Activated CD4-positive, alpha-beta T cell treated with anti-CD3 and anti-CD28 coated beads for 36 hours (primary cell): ENCODE data around the gene SPEG. TPM values are rescaled to one million over a fixed set of nuclear protein-coding genes. Genes with fewer than 3 reads are reported as not detected.

Experiments used
- ATAC-seq: fragments of 200-7000 bp; cut with Tn5 transposase; one replicate; pipeline ENCODE4 v1.10.0; 2021; ENCODE audit warnings: mild to moderate bottlenecking, moderate library complexity
- CTCF ChIA-PET: fragments of 350-600 bp; sonication (Branson Sonifier 250); formaldehyde crosslinking; loops from one replicate; lab custom pipeline; 2021; ENCODE audit warnings: antibody characterized with exemption; lab: Charles Lee
- POLR2A ChIA-PET: fragments of 350-600 bp; sonication (Branson Sonifier 250); formaldehyde crosslinking; loops from one replicate; lab custom pipeline; 2021; ENCODE audit warnings: antibody characterized with exemption, inconsistent platforms; lab: Charles Lee
- DNase-seq: peaks from one replicate; pipeline ENCODE4 v3.0.0-alpha.2; 2020
- H3K27ac Mint-ChIP-seq: one replicate; pipeline ENCODE4 v1.8.0; 2021; ENCODE audit warnings: mixed read lengths
- H3K27me3 Mint-ChIP-seq: one replicate; pipeline ENCODE4 v1.8.0; 2021; ENCODE audit warnings: mixed read lengths
- H3K36me3 Mint-ChIP-seq: one replicate; pipeline ENCODE4 v1.8.0; 2021; ENCODE audit warnings: low read depth, mixed read lengths
- H3K4me1 Mint-ChIP-seq: one replicate; pipeline ENCODE4 v1.8.0; 2021; ENCODE audit warnings: mixed read lengths
- H3K4me3 Mint-ChIP-seq: one replicate; pipeline ENCODE4 v1.8.0; 2021; ENCODE audit warnings: mild to moderate bottlenecking, moderate library complexity, mixed read lengths
- H3K9me3 Mint-ChIP-seq: one replicate; pipeline ENCODE4 v1.8.0; 2021; ENCODE audit warnings: low read depth, mixed read lengths
- intact Hi-C, 2 experiments: fragments of 100-400 bp; cut with DNase I in 1 of 2; cut with micrococcal nuclease in 1 of 2; formaldehyde crosslinking; loops; one replicate each; pipeline versions ENCODE4 v1.14.2 to v1.15.1; 2022 to 2024; cut with DNase I, micrococcal nuclease
- total RNA-seq, 2 experiments: library from RNA; stranded (reverse); gene quantifications; one replicate each; pipeline ENCODE4 v1.2.3, GENCODE V29; 2021

The SPEG gene
- total RNA-seq, 2 experiments from 2014 or later: 0.89 to 1.4 TPM

- ChIA-PET POLR2A (interaction anchor here (0.6 kb wide), 1 partner anchor 195 kb away, joined by 3 read pairs; no protein-coding TSS in a partner anchor), CTCF (interaction anchor here (0.6 to 1.3 kb wide), 2 partner anchors 18 to 85 kb away, joined by 3 to 4 read pairs; no protein-coding TSS in a partner anchor)
- Mint-ChIP-seq H3K27me3 (peaks cover 16% of the 10 kb centered on the region), H3K9me3 (no peaks in the 10 kb centered on the region), H3K4me1 (peaks cover 13% of the 10 kb centered on the region), H3K27ac (no peak overlapping the region), H3K4me3 (no peak overlapping the region), H3K36me3 (no peaks in the 10 kb centered on the region)
- intact Hi-C loops: no loop called here
- ATAC-seq (no peak), DNase-seq (no peak)
Observed at GRCh38 chr2:219445220-219445640, 10.6 kb downstream of the SPEG start.

- Mint-ChIP-seq H3K4me1 (peaks cover 10% of the 10 kb centered on the region), H3K27me3 (peaks cover 12% of the 10 kb centered on the region), H3K36me3 (no peaks in the 10 kb centered on the region), H3K9me3 (no peaks in the 10 kb centered on the region), H3K27ac (no peak overlapping the region), H3K4me3 (no peak overlapping the region)
- ChIA-PET CTCF (interaction anchor here (0.6 to 1.3 kb wide), 6 partner anchors 9 to 83 kb away, joined by 3 to 5 read pairs (median 4); no protein-coding TSS in a partner anchor), POLR2A (interaction anchor here (0.6 kb wide), 2 partner anchors 53 to 196 kb away, joined by 3 read pairs; partner anchors contain the start of gene GMPPA)
- ATAC-seq (no peak), DNase-seq (no peak)
- intact Hi-C loops: no loop called here
Observed at GRCh38 chr2:219446101-219446504, 11.5 kb downstream of the SPEG start.

GRCh38 chr2:219446689-219447088 is 12.0 kb downstream of the SPEG start:
- Mint-ChIP-seq H3K36me3 (no peaks in the 10 kb centered on the region), H3K9me3 (no peaks in the 10 kb centered on the region), H3K4me1 (peaks cover 5% of the 10 kb centered on the region), H3K4me3 (no peak overlapping the region), H3K27ac (no peak overlapping the region), H3K27me3 (peaks cover 11% of the 10 kb centered on the region)
- intact Hi-C loops: no loop called here
- DNase-seq (no peak), ATAC-seq (no peak)
- POLR2A ChIA-PET: interaction anchor here (0.6 to 0.7 kb wide), 2 partner anchors 39 to 52 kb away, joined by 3 to 4 read pairs; partner anchors contain the start of gene GMPPA
- CTCF ChIA-PET: interaction anchor here (0.6 to 1.3 kb wide), 8 partner anchors 9 to 82 kb away, joined by 3 to 5 read pairs (median 4); no protein-coding TSS in a partner anchor

DNA sequence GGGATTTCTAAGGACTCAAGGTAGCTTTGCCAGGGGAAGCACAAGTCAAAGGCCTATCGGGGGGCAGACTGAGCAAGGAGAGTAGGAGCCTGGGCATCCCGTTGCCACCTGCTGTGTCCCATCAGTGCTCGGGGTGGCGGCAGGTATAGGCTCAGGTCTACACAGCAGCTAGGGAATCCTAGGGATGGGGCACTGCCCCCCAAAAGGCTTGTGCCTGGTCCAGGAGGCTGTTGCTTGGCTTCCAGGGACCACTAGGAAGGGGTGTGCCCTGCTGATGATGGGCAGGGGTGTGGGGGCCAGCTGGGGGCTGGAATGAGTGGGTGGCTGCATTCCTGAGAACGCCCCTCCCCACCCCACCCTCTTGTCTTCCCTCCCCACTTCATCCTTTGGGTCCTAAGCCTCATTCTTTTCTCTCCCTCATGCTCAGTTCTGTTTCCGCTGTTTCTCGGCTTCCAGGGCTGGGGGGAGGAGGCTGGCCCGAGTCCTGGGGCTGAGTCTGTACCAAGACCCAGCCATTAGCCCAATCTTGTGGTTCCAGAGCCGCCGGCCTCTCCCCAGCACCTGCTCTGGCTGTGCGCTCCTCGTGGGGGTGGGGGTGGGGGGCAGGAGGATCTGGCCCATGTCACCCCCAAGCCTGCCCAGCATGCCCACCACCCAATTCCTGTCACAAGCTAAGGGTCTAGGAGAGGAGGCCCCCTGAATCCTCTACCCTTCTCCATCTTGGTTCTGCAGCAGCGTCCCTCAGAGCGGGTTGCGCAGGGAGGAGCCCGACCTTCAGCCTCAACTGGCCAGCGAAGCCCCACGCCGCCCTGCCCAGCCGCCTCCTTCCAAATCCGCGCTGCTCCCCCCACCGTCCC is 12.8 kb downstream of the SPEG start:
- POLR2A ChIA-PET: interaction anchor here (0.7 kb wide), 1 partner anchor 40 kb away, joined by 4 read pairs; no protein-coding TSS in a partner anchor
- no peak for DNase-seq
- peaks cover 11% of the 10 kb centered on the region for H3K27me3 Mint-ChIP-seq
- no peak overlapping the region for H3K27ac Mint-ChIP-seq
- H3K4me3 Mint-ChIP-seq: no peak overlapping the region
- H3K36me3 Mint-ChIP-seq: no peaks in the 10 kb centered on the region
- intact Hi-C loops: no loop called here
- no peaks in the 10 kb centered on the region for H3K9me3 Mint-ChIP-seq
- CTCF ChIA-PET: interaction anchor here (0.5 to 1.2 kb wide), 5 partner anchors 10 to 415 kb away, joined by 3 to 5 read pairs (median 3); no protein-coding TSS in a partner anchor
- H3K4me1 Mint-ChIP-seq: peaks cover 3% of the 10 kb centered on the region
- ATAC-seq: no peak

- no peak overlapping the region for H3K27ac Mint-ChIP-seq
- H3K9me3 Mint-ChIP-seq: no peaks in the 10 kb centered on the region
- CTCF ChIA-PET: interaction anchor here (0.7 kb wide), 2 partner anchors 10 to 149 kb away, joined by 3 to 4 read pairs; no protein-coding TSS in a partner anchor
- H3K4me1 Mint-ChIP-seq: no peaks in the 10 kb centered on the region
- DNase-seq (peak; percentile 27), ATAC-seq (peak; percentile 51)
- H3K4me3 Mint-ChIP-seq: no peak overlapping the region
- H3K27me3 Mint-ChIP-seq: peaks cover 11% of the 10 kb centered on the region
- no peaks in the 10 kb centered on the region for H3K36me3 Mint-ChIP-seq
- intact Hi-C loops: no loop called here
- POLR2A ChIA-PET: no interaction called here
Observed at GRCh38 chr2:219448099-219448775, 13.6 kb downstream of the SPEG start.

- ChIA-PET POLR2A (interaction anchor here (0.6 kb wide), 1 partner anchor 14 kb away, joined by 3 read pairs; no protein-coding TSS in a partner anchor), CTCF (interaction anchor here (0.7 kb wide), 2 partner anchors 9 to 148 kb away, joined by 3 to 4 read pairs; no protein-coding TSS in a partner anchor)
- peaks cover 11% of the 10 kb centered on the region for H3K27me3 Mint-ChIP-seq
- peak; percentile 34 for ATAC-seq
- H3K9me3 Mint-ChIP-seq: no peaks in the 10 kb centered on the region
- no peaks in the 10 kb centered on the region for H3K4me1 Mint-ChIP-seq
- intact Hi-C loops: no loop called here
- no peak for DNase-seq
- H3K4me3 Mint-ChIP-seq: no peak overlapping the region
- no peaks in the 10 kb centered on the region for H3K36me3 Mint-ChIP-seq
- no peak overlapping the region for H3K27ac Mint-ChIP-seq
Observed at GRCh38 chr2:219448776-219449341, 14.2 kb downstream of the SPEG start.

DNA sequence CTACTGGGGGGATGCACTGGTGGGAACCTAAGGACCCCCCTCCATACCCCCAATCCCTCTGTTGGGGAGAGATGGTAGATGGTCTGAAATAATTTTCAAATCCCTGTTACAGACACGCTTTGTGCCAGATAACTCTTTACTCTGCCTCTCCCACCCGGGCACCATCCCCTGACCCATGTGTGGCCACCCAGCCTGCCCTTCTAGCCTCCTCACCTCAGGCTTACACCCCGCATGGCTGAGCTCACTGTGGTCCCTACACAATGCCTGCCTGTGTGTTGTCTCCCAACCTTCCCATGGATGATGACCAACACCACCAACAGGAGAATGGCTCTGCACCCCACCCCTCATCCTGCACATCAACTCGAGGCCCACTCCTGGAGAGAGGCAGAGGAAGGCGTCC is 15.0 kb downstream of the SPEG start:
- POLR2A ChIA-PET: interaction anchor here (0.6 kb wide), 1 partner anchor 13 kb away, joined by 3 read pairs; no protein-coding TSS in a partner anchor
- no peak for ATAC-seq
- CTCF ChIA-PET: interaction anchor here (0.7 to 1.4 kb wide), 3 partner anchors 10 to 49 kb away, joined by 3 to 5 read pairs (median 5); no protein-coding TSS in a partner anchor

DNA sequence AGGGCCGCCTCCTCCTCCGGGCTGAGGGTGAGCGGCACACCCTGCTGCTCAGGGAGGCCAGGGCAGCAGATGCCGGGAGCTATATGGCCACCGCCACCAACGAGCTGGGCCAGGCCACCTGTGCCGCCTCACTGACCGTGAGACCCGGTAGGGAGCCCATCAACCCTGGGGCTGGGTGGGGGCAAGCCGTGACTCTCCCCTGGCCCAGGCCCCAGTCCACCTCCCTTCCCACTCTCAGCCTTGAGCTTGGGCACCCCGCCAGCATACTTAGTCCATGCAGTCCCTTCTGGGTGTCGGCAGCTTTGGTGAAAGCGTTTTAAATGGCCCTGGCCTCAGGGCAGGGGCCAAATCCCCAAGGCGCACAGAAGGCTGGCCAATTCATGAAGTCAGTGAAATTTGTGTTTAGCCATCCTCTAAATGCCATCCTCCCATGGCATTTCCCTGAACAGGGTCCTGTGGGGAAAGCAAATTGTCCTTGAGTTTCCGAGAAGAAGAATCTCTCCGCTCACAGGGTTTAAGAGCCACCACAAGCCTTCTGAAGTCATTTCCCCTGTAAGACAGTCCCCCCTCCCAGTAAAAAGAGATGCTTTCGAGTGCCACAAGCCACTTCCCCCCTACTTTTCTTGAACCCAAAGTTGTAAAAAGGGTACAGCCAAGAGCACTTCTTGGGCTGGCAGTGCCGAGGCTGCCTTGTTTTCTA is 17.2 kb downstream of the SPEG start:
- no peak overlapping the region for H3K4me3 Mint-ChIP-seq
- H3K9me3 Mint-ChIP-seq: no peaks in the 10 kb centered on the region
- H3K36me3 Mint-ChIP-seq: no peaks in the 10 kb centered on the region
- CTCF ChIA-PET: interaction anchor here (0.6 kb wide), 1 partner anchor 35 kb away, joined by 3 read pairs; no protein-coding TSS in a partner anchor
- no peak for DNase-seq
- intact Hi-C loops: no loop called here
- H3K27me3 Mint-ChIP-seq: peaks cover 8% of the 10 kb centered on the region
- POLR2A ChIA-PET: no interaction called here
- no peak overlapping the region for H3K27ac Mint-ChIP-seq
- no peak for ATAC-seq
- no peaks in the 10 kb centered on the region for H3K4me1 Mint-ChIP-seq

More for the DNA sequence above, 15.0 kb downstream of the SPEG start:
- intact Hi-C loops: no loop called here
- Mint-ChIP-seq H3K36me3 (no peaks in the 10 kb centered on the region), H3K4me3 (no peak overlapping the region), H3K4me1 (no peaks in the 10 kb centered on the region), H3K9me3 (no peaks in the 10 kb centered on the region), H3K27me3 (peaks cover 11% of the 10 kb centered on the region), H3K27ac (no peak overlapping the region)
- DNase-seq: no peak

DNA sequence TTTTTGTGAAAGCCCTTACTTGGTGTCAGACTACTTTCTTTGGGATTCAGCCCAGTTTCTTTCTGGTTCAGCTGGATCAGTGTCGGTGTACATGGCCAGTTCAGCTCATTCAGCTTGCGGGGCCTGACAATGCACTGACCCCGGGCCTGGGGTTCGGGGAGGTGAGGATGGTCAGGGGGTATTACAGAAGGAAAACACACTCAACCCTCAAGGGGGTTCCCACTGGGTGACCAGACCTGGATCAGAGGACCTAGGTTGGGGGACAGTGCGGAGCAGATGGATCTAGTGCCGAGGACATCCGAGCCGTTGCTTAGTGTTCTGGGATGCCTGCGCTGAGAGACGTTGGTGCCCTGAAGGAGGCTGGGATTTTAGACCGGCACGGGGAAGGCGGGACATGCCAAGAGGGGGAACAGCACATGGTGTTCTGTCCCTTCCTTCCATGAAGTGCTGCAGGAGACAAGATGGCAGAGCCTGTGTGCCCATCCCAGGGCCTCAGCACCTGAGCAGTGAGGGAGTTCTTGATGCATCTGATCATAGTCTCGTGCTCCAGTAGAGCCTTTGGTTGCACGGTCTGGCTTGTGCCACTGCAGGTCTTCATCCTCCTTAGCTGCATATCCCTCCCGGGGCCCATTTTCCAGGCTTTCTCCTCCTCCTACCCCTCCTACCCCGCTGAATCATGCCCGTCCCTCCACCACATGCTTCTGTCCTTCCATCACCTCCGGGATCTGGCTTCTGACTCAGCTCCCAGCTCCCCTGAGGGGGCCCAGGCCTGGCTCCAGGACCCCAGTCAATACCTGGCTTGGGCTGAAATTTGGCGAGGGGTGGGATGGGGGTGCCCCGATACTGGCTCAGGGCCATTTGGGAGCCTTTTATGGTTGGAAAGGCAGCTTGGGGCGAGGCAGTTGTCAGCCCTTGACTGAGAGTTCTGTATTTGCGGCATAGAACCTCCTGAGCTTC is 18.0 kb downstream of the SPEG start:
- peaks cover under 1% of the 10 kb centered on the region for H3K4me1 Mint-ChIP-seq
- H3K36me3 Mint-ChIP-seq: no peaks in the 10 kb centered on the region
- ChIA-PET POLR2A (no interaction called here), CTCF (interaction anchor here (0.6 to 0.8 kb wide), 2 partner anchors 34 to 44 kb away, joined by 3 to 4 read pairs; no protein-coding TSS in a partner anchor)
- intact Hi-C loops: no loop called here
- ATAC-seq (no peak), DNase-seq (no peak)
- H3K4me3 Mint-ChIP-seq: no peak overlapping the region
- no peaks in the 10 kb centered on the region for H3K9me3 Mint-ChIP-seq
- peaks cover 8% of the 10 kb centered on the region for H3K27me3 Mint-ChIP-seq
- no peak overlapping the region for H3K27ac Mint-ChIP-seq
